Measurements from ENCODE around the gene SERTAD3.
A peak's percentile ranks its signal among the peaks of the same experiment; 100 is the strongest.

The SERTAD3 gene

GRCh38 chr19:40424637-40425449 lies 19.3 kb downstream of the SERTAD3 start:
- DNase-seq (ENCODE audit: low read depth): no peak

GRCh38 chr19:40423938-40424337 lies 20.2 kb downstream of the SERTAD3 start:
- DNase-seq (ENCODE audit: low read depth): no peak

- DNase-seq (ENCODE audit: low read depth): no peak
Observed at GRCh38 chr19:40422748-40423566, 21.2 kb downstream of the SERTAD3 start.

GRCh38 chr19:40421993-40422747 lies 22.0 kb downstream of the SERTAD3 start:
- no peak for DNase-seq (ENCODE audit: low read depth)

- DNase-seq (ENCODE audit: low read depth): peak; percentile 81
Observed at GRCh38 chr19:40420766-40421765, 23.1 kb downstream of the SERTAD3 start.

- DNase-seq (ENCODE audit: low read depth): no peak
Observed at GRCh38 chr19:40420451-40420765, 23.7 kb downstream of the SERTAD3 start.

GRCh38 chr19:40419780-40420179 lies 24.4 kb downstream of the SERTAD3 start:
- no peak for DNase-seq (ENCODE audit: low read depth)

- DNase-seq (ENCODE audit: low read depth): no peak
Observed at GRCh38 chr19:40419066-40419612, 25.0 kb downstream of the SERTAD3 start.

- DNase-seq (ENCODE audit: low read depth): no peak
Observed at GRCh38 chr19:40418040-40418439, 26.1 kb downstream of the SERTAD3 start.

- DNase-seq (ENCODE audit: low read depth): no peak
Observed at GRCh38 chr19:40417643-40417981, 26.5 kb downstream of the SERTAD3 start.

GRCh38 chr19:40416918-40417642 lies 27.1 kb downstream of the SERTAD3 start:
- DNase-seq (ENCODE audit: low read depth): no peak

GRCh38 chr19:40415768-40416167 lies 28.4 kb downstream of the SERTAD3 start:
- no peak for DNase-seq (ENCODE audit: low read depth)

GRCh38 chr19:40414542-40415535 lies 29.3 kb downstream of the SERTAD3 start:
- DNase-seq (ENCODE audit: low read depth): no peak

- no peak for DNase-seq (ENCODE audit: low read depth)
Observed at GRCh38 chr19:40413291-40413845, 30.8 kb downstream of the SERTAD3 start, which contains the start of gene PRX. TSS of gene PRX (minus strand) at chr19:40413378. CDS start at chr19:40407932, 5,446 bp downstream.

- no peak for DNase-seq (ENCODE audit: low read depth)
Observed at GRCh38 chr19:40412866-40413265, 31.3 kb downstream of the SERTAD3 start.

- no peak for DNase-seq (ENCODE audit: low read depth)
Observed at GRCh38 chr19:40411958-40412499, 32.1 kb downstream of the SERTAD3 start.

- DNase-seq (ENCODE audit: low read depth): no peak
Observed at GRCh38 chr19:40411125-40411842, 32.9 kb downstream of the SERTAD3 start.

GRCh38 chr19:40410030-40410389 lies 34.1 kb downstream of the SERTAD3 start:
- DNase-seq (ENCODE audit: low read depth): no peak
